K562 (cell line): ENCODE results near the gene TEDDM1. TPM values are rescaled to one million over a fixed set of nuclear protein-coding genes. Genes with fewer than 3 reads are reported as not detected.

ENCODE experiments used
- ATAC-seq: fragments of 200-7000 bp; cut with Tn5 transposase; 3 replicates; pipeline ENCODE4 v1.9.1; 2020; ENCODE audit warnings: moderate library complexity
- BruUV-seq: library from RNA; stranded (reverse); fragments of 400-500 nt; replicated peaks from 2 replicates; lab custom pipeline; 2021; lab: Mats Ljungman, UMichigan
- CTCF ChIA-PET: fragments of 300-600 bp; formaldehyde crosslinking; extraction: SDS; loops from one replicate; lab custom pipeline; 2021; ENCODE audit warnings: low intra/inter-chr PET ratio; lab: Yijun Ruan, JAX
- POLR2A ChIA-PET: fragments of 300-600, 350-650 bp; sonication (Branson Sonifier 250); formaldehyde crosslinking; extraction: SDS; loops from one replicate; lab custom pipeline; 2021; ENCODE audit warnings: antibody characterized with exemption, inconsistent platforms; lab: Yijun Ruan, JAX
- DNase-seq, 4 experiments: peaks; one replicate each; pipeline versions ENCODE4 v3.0.0 to v3.0.0-alpha.2; 2011 to 2018; ENCODE audit warnings: low spot score in 3 of 4, mixed read lengths in 3 of 4; ENCODE audit errors: extremely low read depth in 1 of 4
- FAIRE-seq: peaks from 2 replicates; lab custom pipeline; 2011; peaks lifted over from hg19 to GRCh38; lab: Jason Lieb, UNC
- H2AFZ ChIP-seq: 2 replicates; pipeline ENCODE4 v1.6.0; 2011; ENCODE audit warnings: low read depth, low read length, control low read depth, inconsistent platforms
- H3K27ac ChIP-seq: fragments of 200-600 bp; 3 replicates; pipeline ENCODE4 v1.8.0; 2011; ENCODE audit warnings: low read depth, mild to moderate bottlenecking, control low read depth, inconsistent platforms, low read length, moderate library complexity, mixed read lengths; ENCODE audit errors: extremely low read depth
- H3K27me3 ChIP-seq, 2 experiments: fragments of 300-600 bp in 1 of 2; 2 replicates in 1 of 2; 3 replicates in 1 of 2; pipeline versions ENCODE4 v1.6.0 to v1.8.0; 2011; ENCODE audit warnings: inconsistent platforms in 2 of 2, low read length in 2 of 2, mild to moderate bottlenecking in 1 of 2, mixed read lengths in 1 of 2, moderate library complexity in 1 of 2; ENCODE audit not compliant: control insufficient read depth in 2 of 2, insufficient read depth in 2 of 2
- H3K36me3 ChIP-seq: fragments of 300-600 bp; 3 replicates; pipeline ENCODE4 v1.8.0; 2011; ENCODE audit warnings: mild to moderate bottlenecking, low read length, inconsistent platforms; ENCODE audit not compliant: control insufficient read depth, insufficient read depth
- H3K4me1 ChIP-seq, 2 experiments: fragments of 200-600 bp in 1 of 2; replicated peaks in 1 of 2; 2 replicates in 1 of 2; 3 replicates in 1 of 2; pipeline versions ENCODE4 v1.5.1 to v1.8.0; 2011; ENCODE audit warnings: inconsistent platforms in 2 of 2, low read length in 2 of 2, mild to moderate bottlenecking in 1 of 2, mixed read lengths in 1 of 2, moderate library complexity in 1 of 2; ENCODE audit not compliant: control insufficient read depth in 2 of 2, insufficient read depth in 2 of 2
- H3K4me2 ChIP-seq: 2 replicates; pipeline ENCODE4 v1.6.1; 2011; ENCODE audit warnings: low read length, control low read depth, inconsistent platforms, mixed read lengths; ENCODE audit not compliant: insufficient read depth
- H3K4me3 ChIP-seq: fragments of 200-600 bp; sonication (generic), shearing (Covaris generic); 2 replicates; pipeline ENCODE4 v1.5.1; 2016; ENCODE audit warnings: control low read depth, inconsistent platforms
- H3K79me2 ChIP-seq: fragments of 200-600 bp; 3 replicates; pipeline ENCODE4 v1.8.0; 2011; ENCODE audit warnings: low read length, inconsistent platforms; ENCODE audit not compliant: control insufficient read depth, insufficient read depth
- H3K9ac ChIP-seq, 2 experiments: 2 replicates each; pipeline versions ENCODE4 v1.6.0 to v1.6.1; 2011; ENCODE audit warnings: low read depth in 2 of 2, low read length in 2 of 2, control low read depth in 1 of 2, inconsistent platforms in 1 of 2, mild to moderate bottlenecking in 1 of 2, mixed read lengths in 1 of 2; ENCODE audit not compliant: insufficient read depth in 1 of 2
- H3K9me1 ChIP-seq: one replicate; pipeline ENCODE4 v1.6.0; 2011; ENCODE audit warnings: inconsistent platforms, mild to moderate bottlenecking, low read length, moderate library complexity; ENCODE audit not compliant: control insufficient read depth, insufficient read depth
- H3K9me3 ChIP-seq: replicated peaks from 2 replicates; pipeline ENCODE4 v1.5.1; 2011; ENCODE audit warnings: low read depth, low read length, inconsistent platforms; ENCODE audit not compliant: control insufficient read depth, insufficient read depth
- H4K20me1 ChIP-seq: replicated peaks from 2 replicates; pipeline ENCODE4 v1.6.1; 2011; ENCODE audit warnings: low read length, inconsistent platforms, mixed read lengths; ENCODE audit not compliant: control insufficient read depth, insufficient read depth
- ATF3 ChIP-seq, 2 experiments: fragments of 450-650 bp in 1 of 2; sonication (generic) in 1 of 2; formaldehyde crosslinking in 1 of 2; IDR thresholded peaks in 1 of 2; conservative IDR thresholded peaks in 1 of 2; 2 replicates each; pipeline versions ENCODE4 v1.6.1 to v1.8.1; 2016 to 2023; ENCODE audit warnings: mild to moderate bottlenecking in 2 of 2, moderate library complexity in 2 of 2, inconsistent platforms in 1 of 2, missing genetic modification reagents in 1 of 2
- CEBPZ ChIP-seq: fragments of 150-350 bp; IDR thresholded peaks from 2 replicates; pipeline ENCODE4 v1.6.1; 2014; ENCODE audit warnings: low read depth, mild to moderate bottlenecking, low read length, borderline replicate concordance
- NFIX ChIP-seq: fragments of 250-450 bp; sonication (Bioruptor Pico); IDR thresholded peaks from 2 replicates; pipeline ENCODE4 v1.4.0; 2020; ENCODE audit warnings: low read depth, mild to moderate bottlenecking, moderate library complexity
- PHB2 ChIP-seq: fragments of 450-650 bp; IDR thresholded peaks from 2 replicates; pipeline ENCODE4 v1.6.1; 2017; ENCODE audit warnings: low read depth
- RHOXF2B ChIP-seq: fragments of 250-450 bp; sonication (Bioruptor Pico); conservative IDR thresholded peaks from 2 replicates; pipeline ENCODE4 v1.5.1; 2021
- SREBF2 ChIP-seq: sonication (generic); formaldehyde crosslinking; IDR thresholded peaks from 2 replicates; pipeline ENCODE4 v1.4.0; 2020; ENCODE audit warnings: mild to moderate bottlenecking, missing genetic modification reagents
- ZMIZ1 ChIP-seq, 2 experiments: fragments of 150-350 bp in 1 of 2; IDR thresholded peaks; 2 replicates each; pipeline ENCODE4 v1.6.1; 2012 to 2016; ENCODE audit warnings: low read depth in 2 of 2, low read length in 2 of 2, mild to moderate bottlenecking in 1 of 2, moderate library complexity in 1 of 2
- ZNF717 ChIP-seq: fragments of 250-450 bp; sonication (Bioruptor Pico); IDR thresholded peaks from 2 replicates; pipeline ENCODE4 v1.5.0; 2021
- WGBS: fragments of 100-300 bp; shearing (Covaris generic); methylation state at CpG from one replicate; pipeline ENCODE4 v1.1.6; 2016; ENCODE audit warnings: low coverage, mixed read lengths; ENCODE audit not compliant: insufficient coverage; ENCODE audit errors: missing lambda C conversion rate; 5-methylcytosine and 5-hydroxymethylcytosine counted together
- in situ Hi-C: fragments of 300-500 bp; cut with MboI; formaldehyde crosslinking; loops from 4 replicates; pipeline ENCODE4 v1.15.0; 2018; ENCODE audit warnings: inconsistent platforms, mixed read lengths
- intact Hi-C: fragments of 100-400 bp; cut with micrococcal nuclease; formaldehyde crosslinking; loops from 2 replicates; pipeline ENCODE4 v1.14.2; 2022
- polyA plus RNA-seq, 8 experiments: library from polyadenylated mRNA; depleted of rRNA in 4 of 8; stranded (reverse) in 5 of 8; unstranded in 3 of 8; fragments of >200 nt; fragmentation: Nextera tagmentation in 2 of 8; fragmentation: Illumina TruSeq in 1 of 8; extraction: Ambion mirVana in 2 of 8; extraction: Trizol in 1 of 8; gene quantifications; 2 replicates each; pipeline versions ENCODE4 v1.2.1 to v1.2.3, GENCODE V29; 2011 to 2014; ENCODE audit warnings: inconsistent platforms in 1 of 8, missing spikeins in 1 of 8
- total RNA-seq, 7 experiments: library from RNA; depleted of rRNA in 6 of 7; stranded (reverse); fragments of >200 nt in 6 of 7; fragmentation: Illumina TruSeq in 2 of 7; extraction: Trizol in 2 of 7; gene quantifications; 2 replicates each; pipeline versions ENCODE4 v1.2.1 to v1.2.3, GENCODE V29; 2011 to 2021; ENCODE audit warnings: low replicate concordance in 1 of 7
- TF ChIP-seq, protein P1 (sequence below): fragments of 250-450 bp; sonication (Bioruptor Pico); IDR thresholded peaks from 2 replicates; pipeline ENCODE4 v1.5.0; 2021; ENCODE audit warnings: mild to moderate bottlenecking, borderline replicate concordance
- TF ChIP-seq, protein P2 (sequence below): sonication (generic); formaldehyde crosslinking; IDR thresholded peaks from 2 replicates; pipeline ENCODE4 v1.8.1; 2023; ENCODE audit warnings: mild to moderate bottlenecking, missing genetic modification reagents, moderate library complexity

The TEDDM1 gene
- total and polyA plus RNA-seq, 9 of the 15 experiments (the other 6 are each of a cell fraction or from before 2014, with no cell fraction given), result not detected

- Histone ChIP-seq H3K27ac (no peak overlapping the region), H3K4me2 (no peak overlapping the region), H3K9me1 (no peaks in the 10 kb centered on the region), H2AFZ (no peak overlapping the region), H3K4me3 (no peak overlapping the region), H3K4me1 (no peaks in the 10 kb centered on the region), H3K79me2 (no peaks in the 10 kb centered on the region), H3K27me3 (no peaks in the 10 kb centered on the region; a peak in 1 of 5 replicates), H4K20me1 (no peaks in the 10 kb centered on the region), H3K9me3 (no peaks in the 10 kb centered on the region), H3K36me3 (no peaks in the 10 kb centered on the region), H3K9ac (no peak overlapping the region)
- WGBS, result 0% methylated on average over 1 of the region's 1 CpG
- DNase-seq (no peak), FAIRE-seq (no peak), ATAC-seq (no peak)
- CTCF ChIA-PET, result no interaction called here
- intact Hi-C loops, result no loop called here
- POLR2A ChIA-PET, result no interaction called here
- in situ Hi-C loops, result no loop called here
- BruUV-seq, result no TSS peak
- TF ChIP-seq NFIX (CRISPR knock-in tag), result no peak
- no peak for TF ChIP-seq RHOXF2B (CRISPR knock-in tag)
- TF ChIP-seq ZMIZ1 (IDR thresholded peaks at IDR 0.05; ENCODE audit: low read depth in 2 of 2, low read length in 2 of 2), result no peak
- no peak for TF ChIP-seq PHB2
- TF ChIP-seq, protein P1, sequence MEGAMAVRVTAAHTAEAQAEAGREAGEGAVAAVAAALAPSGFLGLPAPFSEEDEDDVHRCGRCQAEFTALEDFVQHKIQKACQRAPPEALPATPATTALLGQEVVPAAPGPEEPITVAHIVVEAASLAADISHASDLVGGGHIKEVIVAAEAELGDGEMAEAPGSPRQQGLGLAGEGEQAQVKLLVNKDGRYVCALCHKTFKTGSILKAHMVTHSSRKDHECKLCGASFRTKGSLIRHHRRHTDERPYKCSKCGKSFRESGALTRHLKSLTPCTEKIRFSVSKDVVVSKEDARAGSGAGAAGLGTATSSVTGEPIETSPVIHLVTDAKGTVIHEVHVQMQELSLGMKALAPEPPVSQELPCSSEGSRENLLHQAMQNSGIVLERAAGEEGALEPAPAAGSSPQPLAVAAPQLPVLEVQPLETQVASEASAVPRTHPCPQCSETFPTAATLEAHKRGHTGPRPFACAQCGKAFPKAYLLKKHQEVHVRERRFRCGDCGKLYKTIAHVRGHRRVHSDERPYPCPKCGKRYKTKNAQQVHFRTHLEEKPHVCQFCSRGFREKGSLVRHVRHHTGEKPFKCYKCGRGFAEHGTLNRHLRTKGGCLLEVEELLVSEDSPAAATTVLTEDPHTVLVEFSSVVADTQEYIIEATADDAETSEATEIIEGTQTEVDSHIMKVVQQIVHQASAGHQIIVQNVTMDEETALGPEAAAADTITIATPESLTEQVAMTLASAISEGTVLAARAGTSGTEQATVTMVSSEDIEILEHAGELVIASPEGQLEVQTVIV, result no peak
- TF ChIP-seq ZNF717 (CRISPR knock-in tag), result no peak
- peak; percentile 66; the same call in 1 of the 2 replicates for TF ChIP-seq ATF3 (IDR thresholded peaks at IDR 0.05)
- TF ChIP-seq ATF3 (CRISPR knock-in tag; conservative IDR thresholded peaks at IDR 0.05), result no peak
- no peak for TF ChIP-seq CEBPZ
- TF ChIP-seq, protein P2, sequence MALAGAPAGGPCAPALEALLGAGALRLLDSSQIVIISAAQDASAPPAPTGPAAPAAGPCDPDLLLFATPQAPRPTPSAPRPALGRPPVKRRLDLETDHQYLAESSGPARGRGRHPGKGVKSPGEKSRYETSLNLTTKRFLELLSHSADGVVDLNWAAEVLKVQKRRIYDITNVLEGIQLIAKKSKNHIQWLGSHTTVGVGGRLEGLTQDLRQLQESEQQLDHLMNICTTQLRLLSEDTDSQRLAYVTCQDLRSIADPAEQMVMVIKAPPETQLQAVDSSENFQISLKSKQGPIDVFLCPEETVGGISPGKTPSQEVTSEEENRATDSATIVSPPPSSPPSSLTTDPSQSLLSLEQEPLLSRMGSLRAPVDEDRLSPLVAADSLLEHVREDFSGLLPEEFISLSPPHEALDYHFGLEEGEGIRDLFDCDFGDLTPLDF (CRISPR knock-in tag), result no peak
- TF ChIP-seq SREBF2, result no peak
These were observed 5.5 kb upstream of the TEDDM1 start for GRCh38 chr1:182406012-182406411.
